A673 (cell line): ENCODE results near the gene UQCC2.

Experiments
- EZH2 ChIP-seq: fragments of 200-600 bp; sonication (generic); IDR thresholded peaks from 2 replicates; pipeline ENCODE4 v1.6.1; 2017; ENCODE audit warnings: borderline replicate concordance, low read depth, mild to moderate bottlenecking, mixed read lengths, antibody characterized with exemption, low read length; ENCODE audit not compliant: poor library complexity, severe bottlenecking
- TF ChIP-seq, protein P1 (sequence below): fragments of 300-800, 200-600 bp; sonication (generic); conservative IDR thresholded peaks from 2 replicates; pipeline ENCODE4 v1.5.1; 2017; ENCODE audit warnings: low read depth, mild to moderate bottlenecking, antibody characterized with exemption, low read length, moderate library complexity, mixed read lengths

DNA sequence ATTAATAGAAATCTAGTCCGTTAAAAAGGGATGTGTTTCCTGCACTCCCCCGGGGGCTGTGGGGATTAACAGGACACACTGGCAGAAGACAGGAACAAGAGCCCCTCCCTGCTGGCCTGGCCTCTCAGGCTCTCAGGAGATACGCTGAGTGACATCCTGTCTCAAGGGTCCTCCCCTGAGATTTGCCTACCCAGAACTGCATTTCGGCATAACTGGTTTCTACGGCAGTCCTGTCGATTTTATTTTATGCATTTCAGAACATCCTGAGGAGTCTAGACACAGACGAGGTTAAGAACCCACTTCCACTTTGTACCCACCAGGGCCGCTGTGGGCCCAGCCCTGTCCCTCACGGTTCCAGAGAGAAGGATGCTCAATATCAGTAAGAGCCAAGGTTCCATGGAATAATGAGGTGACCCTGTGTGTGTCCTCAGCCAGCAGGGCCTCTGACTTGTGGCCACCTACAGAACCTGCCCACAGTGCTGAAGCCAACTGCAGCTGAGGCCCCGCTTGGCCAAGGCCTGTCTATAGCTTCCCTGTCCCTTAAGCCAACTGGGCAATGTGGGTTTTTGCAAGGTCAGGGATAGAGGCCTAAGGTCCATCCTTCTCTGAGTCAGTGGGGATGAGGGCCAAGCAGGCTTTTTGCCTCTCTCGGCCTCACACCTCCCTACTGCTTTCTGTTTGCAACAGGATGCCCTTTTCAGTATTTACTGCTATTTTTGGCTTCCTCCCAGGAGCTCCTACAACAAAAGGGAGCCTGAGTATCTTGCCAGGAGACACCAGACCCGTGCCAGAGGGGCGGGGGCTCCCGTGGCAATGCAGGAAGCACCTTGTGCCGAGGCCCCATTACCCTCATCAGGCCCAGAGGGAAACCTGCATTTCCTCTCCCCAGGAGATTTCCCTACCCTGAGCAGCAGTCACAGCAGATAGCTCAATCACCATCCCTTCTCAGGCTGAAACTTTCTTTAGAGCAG lies 14.7 kb downstream of the UQCC2 start:
- no peak for TF ChIP-seq EZH2
- TF ChIP-seq, protein P1, sequence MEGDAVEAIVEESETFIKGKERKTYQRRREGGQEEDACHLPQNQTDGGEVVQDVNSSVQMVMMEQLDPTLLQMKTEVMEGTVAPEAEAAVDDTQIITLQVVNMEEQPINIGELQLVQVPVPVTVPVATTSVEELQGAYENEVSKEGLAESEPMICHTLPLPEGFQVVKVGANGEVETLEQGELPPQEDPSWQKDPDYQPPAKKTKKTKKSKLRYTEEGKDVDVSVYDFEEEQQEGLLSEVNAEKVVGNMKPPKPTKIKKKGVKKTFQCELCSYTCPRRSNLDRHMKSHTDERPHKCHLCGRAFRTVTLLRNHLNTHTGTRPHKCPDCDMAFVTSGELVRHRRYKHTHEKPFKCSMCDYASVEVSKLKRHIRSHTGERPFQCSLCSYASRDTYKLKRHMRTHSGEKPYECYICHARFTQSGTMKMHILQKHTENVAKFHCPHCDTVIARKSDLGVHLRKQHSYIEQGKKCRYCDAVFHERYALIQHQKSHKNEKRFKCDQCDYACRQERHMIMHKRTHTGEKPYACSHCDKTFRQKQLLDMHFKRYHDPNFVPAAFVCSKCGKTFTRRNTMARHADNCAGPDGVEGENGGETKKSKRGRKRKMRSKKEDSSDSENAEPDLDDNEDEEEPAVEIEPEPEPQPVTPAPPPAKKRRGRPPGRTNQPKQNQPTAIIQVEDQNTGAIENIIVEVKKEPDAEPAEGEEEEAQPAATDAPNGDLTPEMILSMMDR = no peak
